GM12873 (cell line): ENCODE data around the gene EPN2.
"Not testable (repeated sequence)": the region's sequence is repeated elsewhere in the genome, so short reads cannot be mapped to it uniquely, and the experiment has no call there.

Experiments
- TF ChIP-seq, protein P1 (sequence below): IDR thresholded peaks from 2 replicates; pipeline ENCODE4 v1.5.1; 2012; ENCODE audit warnings: low read depth, mild to moderate bottlenecking, moderate library complexity, low read length, control low read depth; ENCODE audit not compliant: insufficient read depth; ENCODE audit errors: missing control alignments

Gene EPN2

DNA sequence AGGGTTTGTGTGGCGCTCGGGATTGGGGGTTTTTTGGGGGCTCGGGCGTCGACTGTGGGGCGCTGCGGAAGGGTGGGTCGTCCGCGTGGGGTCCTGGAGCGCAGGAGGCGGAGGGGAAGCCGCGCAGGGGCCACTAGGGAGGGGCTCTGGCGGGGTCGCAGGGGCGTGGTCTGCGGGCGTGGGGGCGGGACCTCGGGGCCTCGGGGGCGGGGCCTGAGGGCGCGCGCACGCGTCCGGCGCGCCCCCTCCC, at the start of gene EPN2:
Gene EPN2, plus strand, starts transcription at position 228 of the 250 bp plus-strand sequence. CDS start 45,754 bp downstream, outside the sequence.
- TF ChIP-seq, protein P1, sequence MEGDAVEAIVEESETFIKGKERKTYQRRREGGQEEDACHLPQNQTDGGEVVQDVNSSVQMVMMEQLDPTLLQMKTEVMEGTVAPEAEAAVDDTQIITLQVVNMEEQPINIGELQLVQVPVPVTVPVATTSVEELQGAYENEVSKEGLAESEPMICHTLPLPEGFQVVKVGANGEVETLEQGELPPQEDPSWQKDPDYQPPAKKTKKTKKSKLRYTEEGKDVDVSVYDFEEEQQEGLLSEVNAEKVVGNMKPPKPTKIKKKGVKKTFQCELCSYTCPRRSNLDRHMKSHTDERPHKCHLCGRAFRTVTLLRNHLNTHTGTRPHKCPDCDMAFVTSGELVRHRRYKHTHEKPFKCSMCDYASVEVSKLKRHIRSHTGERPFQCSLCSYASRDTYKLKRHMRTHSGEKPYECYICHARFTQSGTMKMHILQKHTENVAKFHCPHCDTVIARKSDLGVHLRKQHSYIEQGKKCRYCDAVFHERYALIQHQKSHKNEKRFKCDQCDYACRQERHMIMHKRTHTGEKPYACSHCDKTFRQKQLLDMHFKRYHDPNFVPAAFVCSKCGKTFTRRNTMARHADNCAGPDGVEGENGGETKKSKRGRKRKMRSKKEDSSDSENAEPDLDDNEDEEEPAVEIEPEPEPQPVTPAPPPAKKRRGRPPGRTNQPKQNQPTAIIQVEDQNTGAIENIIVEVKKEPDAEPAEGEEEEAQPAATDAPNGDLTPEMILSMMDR: not testable (repeated sequence)

DNA sequence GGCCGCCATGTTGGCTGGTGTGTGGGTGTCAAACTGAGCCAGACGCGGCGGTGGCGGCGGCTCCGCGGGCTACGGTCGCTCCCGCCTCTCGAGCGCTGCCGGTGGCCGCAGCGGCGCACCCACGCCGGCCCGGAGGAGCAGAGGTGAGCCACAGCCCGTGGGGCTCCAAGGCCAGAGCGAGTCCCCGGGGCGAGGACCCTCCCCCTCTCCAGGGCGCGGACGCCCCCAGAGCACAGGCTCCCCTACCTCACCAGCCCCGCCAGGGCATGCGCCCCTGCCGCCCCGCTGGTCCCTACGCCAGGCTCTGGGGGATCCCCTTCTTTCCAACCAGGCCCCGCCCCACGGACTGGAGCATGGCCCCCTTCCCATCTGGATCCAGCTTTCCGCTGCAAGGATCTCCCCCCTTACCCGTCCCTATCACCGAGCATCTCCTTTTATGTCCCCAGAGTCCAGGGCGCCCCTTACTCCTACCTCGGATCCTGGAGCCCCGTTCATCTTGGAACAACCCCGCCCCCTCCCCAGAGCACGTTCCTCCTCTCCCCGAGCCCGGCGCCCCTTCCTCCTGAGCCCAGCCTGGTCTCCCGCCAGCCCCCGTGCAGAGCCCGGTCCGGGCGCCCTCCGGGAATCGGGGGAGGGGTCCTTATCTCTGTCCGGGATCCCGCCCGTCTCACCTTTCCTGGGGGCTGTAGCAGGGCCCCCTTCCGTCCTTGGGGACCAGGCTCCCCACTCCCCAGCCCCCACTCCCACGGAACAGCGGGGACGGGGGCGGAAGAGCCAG, 412 bp downstream of the EPN2 start:
- TF ChIP-seq, protein P1: no peak

DNA sequence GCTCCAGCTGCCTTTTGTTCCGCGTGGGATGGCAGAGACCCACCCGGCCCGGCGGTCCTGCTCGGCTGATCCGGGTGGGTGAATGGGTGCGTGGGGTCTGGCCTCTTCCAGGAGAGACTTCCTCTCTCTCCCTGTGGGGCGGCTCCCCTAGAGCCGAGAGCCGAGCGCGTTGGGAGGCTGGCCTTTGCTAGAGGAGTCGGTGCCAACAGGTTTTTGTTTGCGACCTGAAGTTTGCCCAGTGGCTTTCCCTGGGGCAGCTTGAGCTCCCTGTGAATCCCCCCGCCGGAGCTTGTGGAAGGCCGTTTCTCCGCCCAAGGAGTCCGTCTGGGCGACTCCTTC, 970 bp downstream of the EPN2 start:
- TF ChIP-seq, protein P1: no peak

DNA sequence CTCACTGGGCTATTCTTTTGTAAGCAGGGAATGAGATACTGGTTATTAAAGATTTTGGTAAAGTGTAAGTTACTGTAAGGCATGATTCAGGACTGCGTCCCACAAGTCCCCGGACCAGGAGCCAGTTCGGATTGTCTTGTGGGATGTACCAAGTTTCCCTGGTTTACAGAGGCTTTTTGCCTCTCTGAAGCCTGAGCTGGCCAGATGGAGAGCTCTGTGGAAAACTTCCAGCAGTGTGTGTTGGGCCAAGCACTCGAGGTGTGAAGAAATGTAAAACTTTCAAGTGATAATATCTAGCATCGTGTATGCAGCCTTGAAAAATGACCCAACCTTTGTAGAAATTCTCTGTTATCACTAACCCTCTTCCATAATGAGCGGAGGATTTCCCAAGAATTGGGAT, 2.4 kb downstream of the EPN2 start:
- TF ChIP-seq, protein P1: no peak

GRCh38 chr17:19242323-19242722, 5.2 kb downstream of the EPN2 start:
- TF ChIP-seq, protein P1: no peak

DNA sequence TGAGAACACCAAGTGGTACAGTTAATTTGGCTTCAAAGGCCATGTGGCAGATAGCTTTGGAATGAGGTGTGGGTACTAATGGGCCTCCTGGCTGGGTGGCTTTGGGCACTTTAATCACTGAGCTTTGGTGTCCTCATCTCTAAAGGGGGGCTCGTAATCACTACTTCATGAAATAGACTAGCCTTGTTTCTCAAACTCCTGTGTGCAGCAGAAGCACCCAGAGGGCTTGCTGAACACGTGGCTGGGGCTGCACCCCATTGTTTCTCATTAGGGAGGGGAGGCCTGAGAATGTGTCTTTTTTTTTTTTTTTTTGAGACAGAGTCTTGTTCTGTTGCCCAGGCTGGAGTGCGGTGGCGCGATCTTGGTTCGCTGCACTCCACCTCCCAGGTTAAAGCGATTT, 5.8 kb downstream of the EPN2 start:
- TF ChIP-seq, protein P1: no peak

DNA sequence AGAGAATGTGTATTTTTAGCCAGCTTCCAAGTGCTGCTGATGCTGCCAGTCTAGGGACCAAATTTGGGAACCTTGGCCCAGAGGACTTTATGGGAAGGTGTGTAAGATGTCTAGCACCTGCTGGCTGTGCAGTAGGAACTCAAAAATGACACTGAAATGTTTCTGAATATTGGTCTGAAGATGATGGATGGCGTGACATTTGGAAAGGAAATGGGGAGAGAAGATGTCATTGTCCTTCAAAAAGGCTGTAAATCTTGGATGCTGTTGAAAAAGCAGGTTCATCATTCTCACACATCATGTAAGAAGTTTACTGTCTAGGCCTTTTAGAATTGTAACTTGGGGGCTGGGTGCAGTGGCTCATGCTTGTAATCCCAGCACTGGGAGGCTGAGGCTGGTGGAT, 6.7 kb downstream of the EPN2 start:
- TF ChIP-seq, protein P1: no peak
